ENCODE results near the gene RNF151.

Gene RNF151

DNA sequence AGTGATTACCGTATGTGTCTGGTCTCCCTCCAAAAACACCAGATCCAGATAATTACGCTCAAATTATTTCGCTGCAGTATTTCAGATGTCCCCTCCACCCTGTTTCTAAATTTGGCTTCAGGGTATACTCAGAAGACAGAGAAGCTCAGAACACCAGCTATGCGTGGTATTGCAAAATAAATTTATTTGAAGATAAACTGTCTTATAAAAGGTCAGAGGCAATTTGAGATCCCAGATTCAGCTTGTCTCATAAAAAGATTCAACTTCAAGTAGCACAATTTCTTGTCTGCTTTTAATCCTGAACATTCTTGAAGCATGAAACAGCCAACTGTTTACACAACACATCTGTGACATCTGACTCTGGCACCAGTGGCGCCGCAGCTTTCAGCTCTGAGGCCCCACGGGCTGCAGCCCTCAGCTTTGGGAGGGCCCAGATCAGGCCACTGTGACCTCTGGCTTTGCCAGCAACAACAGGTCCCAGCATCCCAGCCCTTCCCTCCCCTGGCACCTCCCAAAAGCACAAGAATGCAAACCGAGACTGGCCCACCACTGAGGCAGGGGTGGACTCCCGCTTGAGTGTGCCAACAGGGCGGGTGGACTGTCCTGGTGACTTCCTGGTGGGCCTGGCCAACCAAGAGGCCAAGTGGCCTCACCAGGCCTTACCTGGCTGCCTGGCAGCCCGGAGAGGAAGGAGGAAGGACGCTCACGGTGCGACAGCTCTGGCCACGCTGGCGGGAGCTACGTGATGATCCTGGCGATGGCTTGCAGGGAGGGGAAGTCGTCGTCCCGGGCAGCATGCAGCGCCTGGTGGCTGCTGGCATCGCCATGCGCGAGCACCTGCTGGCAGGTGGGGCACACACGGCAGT, 31.1 kb downstream of the RNF151 start:
- TF ChIP-seq ESRRG (CRISPR knock-in tag; IDR thresholded peaks at IDR 0.05): no peak
- TF ChIP-seq, protein P1, sequence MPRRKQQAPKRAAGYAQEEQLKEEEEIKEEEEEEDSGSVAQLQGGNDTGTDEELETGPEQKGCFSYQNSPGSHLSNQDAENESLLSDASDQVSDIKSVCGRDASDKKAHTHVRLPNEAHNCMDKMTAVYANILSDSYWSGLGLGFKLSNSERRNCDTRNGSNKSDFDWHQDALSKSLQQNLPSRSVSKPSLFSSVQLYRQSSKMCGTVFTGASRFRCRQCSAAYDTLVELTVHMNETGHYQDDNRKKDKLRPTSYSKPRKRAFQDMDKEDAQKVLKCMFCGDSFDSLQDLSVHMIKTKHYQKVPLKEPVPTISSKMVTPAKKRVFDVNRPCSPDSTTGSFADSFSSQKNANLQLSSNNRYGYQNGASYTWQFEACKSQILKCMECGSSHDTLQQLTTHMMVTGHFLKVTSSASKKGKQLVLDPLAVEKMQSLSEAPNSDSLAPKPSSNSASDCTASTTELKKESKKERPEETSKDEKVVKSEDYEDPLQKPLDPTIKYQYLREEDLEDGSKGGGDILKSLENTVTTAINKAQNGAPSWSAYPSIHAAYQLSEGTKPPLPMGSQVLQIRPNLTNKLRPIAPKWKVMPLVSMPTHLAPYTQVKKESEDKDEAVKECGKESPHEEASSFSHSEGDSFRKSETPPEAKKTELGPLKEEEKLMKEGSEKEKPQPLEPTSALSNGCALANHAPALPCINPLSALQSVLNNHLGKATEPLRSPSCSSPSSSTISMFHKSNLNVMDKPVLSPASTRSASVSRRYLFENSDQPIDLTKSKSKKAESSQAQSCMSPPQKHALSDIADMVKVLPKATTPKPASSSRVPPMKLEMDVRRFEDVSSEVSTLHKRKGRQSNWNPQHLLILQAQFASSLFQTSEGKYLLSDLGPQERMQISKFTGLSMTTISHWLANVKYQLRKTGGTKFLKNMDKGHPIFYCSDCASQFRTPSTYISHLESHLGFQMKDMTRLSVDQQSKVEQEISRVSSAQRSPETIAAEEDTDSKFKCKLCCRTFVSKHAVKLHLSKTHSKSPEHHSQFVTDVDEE (CRISPR knock-in tag; IDR thresholded peaks at IDR 0.05): no peak
- TF ChIP-seq OSR1 (CRISPR knock-in tag; IDR thresholded peaks at IDR 0.05): no peak
- TF ChIP-seq, protein P2, sequence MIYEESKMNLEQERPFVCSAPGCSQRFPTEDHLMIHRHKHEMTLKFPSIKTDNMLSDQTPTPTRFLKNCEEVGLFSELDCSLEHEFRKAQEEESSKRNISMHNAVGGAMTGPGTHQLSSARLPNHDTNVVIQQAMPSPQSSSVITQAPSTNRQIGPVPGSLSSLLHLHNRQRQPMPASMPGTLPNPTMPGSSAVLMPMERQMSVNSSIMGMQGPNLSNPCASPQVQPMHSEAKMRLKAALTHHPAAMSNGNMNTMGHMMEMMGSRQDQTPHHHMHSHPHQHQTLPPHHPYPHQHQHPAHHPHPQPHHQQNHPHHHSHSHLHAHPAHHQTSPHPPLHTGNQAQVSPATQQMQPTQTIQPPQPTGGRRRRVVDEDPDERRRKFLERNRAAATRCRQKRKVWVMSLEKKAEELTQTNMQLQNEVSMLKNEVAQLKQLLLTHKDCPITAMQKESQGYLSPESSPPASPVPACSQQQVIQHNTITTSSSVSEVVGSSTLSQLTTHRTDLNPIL (CRISPR knock-in tag; IDR thresholded peaks at IDR 0.05; ENCODE audit: low read depth): no peak
- no peak for TF ChIP-seq ZNF70 (CRISPR knock-in tag; IDR thresholded peaks at IDR 0.05)
- TF ChIP-seq SNAI2 (CRISPR knock-in tag; IDR thresholded peaks at IDR 0.05): no peak
- no peak for TF ChIP-seq ZNF565 (CRISPR knock-in tag; conservative IDR thresholded peaks at IDR 0.05; ENCODE audit: low read depth)
- no peak for TF ChIP-seq PPARA (CRISPR knock-in tag; IDR thresholded peaks at IDR 0.05; ENCODE audit: borderline replicate concordance)
- TF ChIP-seq ZNF8 (CRISPR knock-in tag; IDR thresholded peaks at IDR 0.05): no peak
- TF ChIP-seq ISL1 (CRISPR knock-in tag; IDR thresholded peaks at IDR 0.05): no peak
- TF ChIP-seq, protein P3, sequence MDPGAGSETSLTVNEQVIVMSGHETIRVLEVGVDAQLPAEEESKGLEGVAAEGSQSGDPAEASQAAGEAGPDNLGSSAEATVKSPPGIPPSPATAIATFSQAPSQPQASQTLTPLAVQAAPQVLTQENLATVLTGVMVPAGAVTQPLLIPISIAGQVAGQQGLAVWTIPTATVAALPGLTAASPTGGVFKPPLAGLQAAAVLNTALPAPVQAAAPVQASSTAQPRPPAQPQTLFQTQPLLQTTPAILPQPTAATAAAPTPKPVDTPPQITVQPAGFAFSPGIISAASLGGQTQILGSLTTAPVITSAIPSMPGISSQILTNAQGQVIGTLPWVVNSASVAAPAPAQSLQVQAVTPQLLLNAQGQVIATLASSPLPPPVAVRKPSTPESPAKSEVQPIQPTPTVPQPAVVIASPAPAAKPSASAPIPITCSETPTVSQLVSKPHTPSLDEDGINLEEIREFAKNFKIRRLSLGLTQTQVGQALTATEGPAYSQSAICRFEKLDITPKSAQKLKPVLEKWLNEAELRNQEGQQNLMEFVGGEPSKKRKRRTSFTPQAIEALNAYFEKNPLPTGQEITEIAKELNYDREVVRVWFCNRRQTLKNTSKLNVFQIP (CRISPR knock-in tag; IDR thresholded peaks at IDR 0.05; ENCODE audit: borderline replicate concordance, low read depth): no peak
- no peak for TF ChIP-seq RARB (CRISPR knock-in tag; IDR thresholded peaks at IDR 0.05)
- no peak for TF ChIP-seq BACH2 (CRISPR knock-in tag; IDR thresholded peaks at IDR 0.05; ENCODE audit: borderline replicate concordance)
- TF ChIP-seq CSDC2 (CRISPR knock-in tag; IDR thresholded peaks at IDR 0.05): no peak

DNA sequence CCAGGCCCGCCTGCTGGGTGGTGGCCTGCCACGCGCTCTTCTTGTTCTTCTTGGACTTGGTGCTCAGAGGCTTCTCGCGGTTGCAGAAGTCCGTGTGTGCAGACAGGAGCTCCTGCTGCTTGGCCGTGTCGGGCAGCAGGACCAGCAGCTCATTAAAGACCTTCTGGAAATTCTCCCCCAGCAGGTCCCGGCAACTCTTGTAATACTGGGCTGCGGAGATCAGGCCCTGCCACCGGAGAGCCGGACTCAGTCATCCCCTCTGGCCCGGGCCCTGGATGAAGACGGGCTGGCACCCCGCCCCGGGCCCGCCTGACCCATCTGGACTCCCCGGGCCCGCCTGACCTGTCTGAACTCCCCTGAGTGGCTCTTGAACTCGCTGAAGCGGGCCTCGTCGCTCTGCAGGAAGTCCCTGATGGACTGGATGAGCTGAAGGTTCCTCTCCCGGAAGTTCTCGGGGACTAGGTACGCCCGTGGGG, 31.7 kb downstream of the RNF151 start:
- ATAC-seq: no peak
- TF ChIP-seq TCF4 (CRISPR knock-in tag; IDR thresholded peaks at IDR 0.05; ENCODE audit: borderline replicate concordance): no peak
- TF ChIP-seq ZNF565 (CRISPR knock-in tag; conservative IDR thresholded peaks at IDR 0.05; ENCODE audit: low read depth): no peak
- TF ChIP-seq GLIS3 (CRISPR knock-in tag; IDR thresholded peaks at IDR 0.05): no peak
- TF ChIP-seq ZFP3 (CRISPR knock-in tag; IDR thresholded peaks at IDR 0.05): no peak
- TF ChIP-seq, protein P3 (CRISPR knock-in tag; IDR thresholded peaks at IDR 0.05; ENCODE audit: borderline replicate concordance, low read depth): no peak
- no peak for TF ChIP-seq ARNTL (CRISPR knock-in tag; IDR thresholded peaks at IDR 0.05; ENCODE audit: borderline replicate concordance, low read depth)
- TF ChIP-seq, protein P2 (CRISPR knock-in tag; IDR thresholded peaks at IDR 0.05; ENCODE audit: low read depth): no peak

More for the DNA sequence above, 31.1 kb downstream of the RNF151 start:
- no peak for ATAC-seq

DNA sequence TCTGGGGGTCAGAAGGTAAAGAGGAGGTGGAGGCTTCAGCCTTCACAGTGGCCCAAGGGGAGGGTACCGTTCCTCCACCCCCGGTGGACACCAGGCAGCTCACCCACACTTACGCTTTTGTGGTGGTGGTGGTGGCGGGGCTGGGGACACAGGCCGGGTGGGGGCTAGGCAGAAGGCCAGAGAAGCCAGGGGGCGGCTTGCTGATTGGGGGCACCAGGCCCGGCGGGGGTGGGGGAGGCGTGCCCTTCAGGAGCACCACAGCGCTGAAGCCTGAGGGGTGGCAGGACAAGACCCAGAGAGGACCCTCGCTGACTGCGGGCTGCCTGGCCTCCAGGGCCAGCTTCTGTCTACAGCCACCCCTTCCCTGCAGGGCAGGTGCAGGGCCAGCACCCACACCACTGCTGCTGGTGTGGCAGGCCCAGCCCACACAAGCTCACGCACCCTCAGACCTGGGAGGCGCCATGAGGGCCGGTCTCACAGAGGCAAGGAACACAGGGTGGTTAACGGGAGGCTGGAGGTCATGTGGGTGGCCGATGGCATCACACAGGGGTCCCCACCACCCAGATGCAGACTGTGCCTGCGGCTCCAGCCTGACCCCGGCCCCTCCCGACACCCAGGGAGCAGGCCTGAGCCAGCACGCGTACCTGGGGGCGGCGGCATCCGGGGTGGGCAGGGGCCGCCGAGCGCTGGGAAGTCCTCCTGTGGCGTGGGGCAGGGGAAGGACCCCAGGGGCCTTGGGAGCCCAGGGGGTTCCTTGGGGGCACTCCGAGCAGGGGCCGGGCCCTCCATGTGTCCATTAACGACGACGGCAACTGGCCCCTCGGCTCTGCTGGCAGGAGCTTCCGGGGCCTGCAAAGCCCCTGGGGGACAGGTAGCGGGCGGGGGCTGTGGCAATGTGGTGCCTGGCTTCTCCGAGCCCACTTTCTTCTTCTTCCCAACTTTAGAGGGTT, 32.5 kb downstream of the RNF151 start:
- no peak for ATAC-seq
- TF ChIP-seq, protein P4, sequence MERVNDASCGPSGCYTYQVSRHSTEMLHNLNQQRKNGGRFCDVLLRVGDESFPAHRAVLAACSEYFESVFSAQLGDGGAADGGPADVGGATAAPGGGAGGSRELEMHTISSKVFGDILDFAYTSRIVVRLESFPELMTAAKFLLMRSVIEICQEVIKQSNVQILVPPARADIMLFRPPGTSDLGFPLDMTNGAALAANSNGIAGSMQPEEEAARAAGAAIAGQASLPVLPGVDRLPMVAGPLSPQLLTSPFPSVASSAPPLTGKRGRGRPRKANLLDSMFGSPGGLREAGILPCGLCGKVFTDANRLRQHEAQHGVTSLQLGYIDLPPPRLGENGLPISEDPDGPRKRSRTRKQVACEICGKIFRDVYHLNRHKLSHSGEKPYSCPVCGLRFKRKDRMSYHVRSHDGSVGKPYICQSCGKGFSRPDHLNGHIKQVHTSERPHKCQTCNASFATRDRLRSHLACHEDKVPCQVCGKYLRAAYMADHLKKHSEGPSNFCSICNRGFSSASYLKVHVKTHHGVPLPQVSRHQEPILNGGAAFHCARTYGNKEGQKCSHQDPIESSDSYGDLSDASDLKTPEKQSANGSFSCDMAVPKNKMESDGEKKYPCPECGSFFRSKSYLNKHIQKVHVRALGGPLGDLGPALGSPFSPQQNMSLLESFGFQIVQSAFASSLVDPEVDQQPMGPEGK (CRISPR knock-in tag; IDR thresholded peaks at IDR 0.05; ENCODE audit: borderline replicate concordance): no peak
- TF ChIP-seq ZC3H10 (CRISPR knock-in tag; IDR thresholded peaks at IDR 0.05) (no peak), ZFP30 (CRISPR knock-in tag; IDR thresholded peaks at IDR 0.05) (no peak)
- TF ChIP-seq, protein P1 (CRISPR knock-in tag; IDR thresholded peaks at IDR 0.05): no peak

Measured in SK-N-SH treated with all-trans-retinoic acid at 6 μM for 48 hours (cell line).